H9 (cell line): ENCODE measurements around the gene SFXN5. TPM values are rescaled to one million over a fixed set of nuclear protein-coding genes. Genes with fewer than 3 reads are reported as not detected.
A peak's percentile ranks its signal among the peaks of the same experiment; 100 is the strongest.

Experiments
- DNase-seq: peaks from one replicate; pipeline ENCODE4 v3.0.0-alpha.2; 2017
- H2AFZ ChIP-seq: one replicate; pipeline ENCODE4 v1.6.1; 2013; ENCODE audit warnings: mild to moderate bottlenecking, low read length, control low read depth, moderate library complexity
- H2AK5ac ChIP-seq: 2 replicates; pipeline ENCODE4 v1.6.1; 2013; ENCODE audit warnings: low read length, control low read depth, mixed read lengths; ENCODE audit not compliant: insufficient read length
- H2BK120ac ChIP-seq: one replicate; pipeline ENCODE4 v1.6.1; 2013; ENCODE audit warnings: low read depth, mild to moderate bottlenecking, low read length, control low read depth, inconsistent platforms; ENCODE audit not compliant: poor library complexity, severe bottlenecking
- H2BK12ac ChIP-seq: 2 replicates; pipeline ENCODE4 v1.6.1; 2013; ENCODE audit warnings: low read length, control low read depth, mixed read lengths, low read depth; ENCODE audit not compliant: insufficient read length
- H2BK15ac ChIP-seq: 2 replicates; pipeline ENCODE4 v1.6.1; 2013; ENCODE audit warnings: low read depth, low read length, control low read depth
- H2BK20ac ChIP-seq: one replicate; pipeline ENCODE4 v1.6.1; 2013; ENCODE audit warnings: low read depth, mild to moderate bottlenecking, low read length, control low read depth, inconsistent platforms; ENCODE audit not compliant: poor library complexity, severe bottlenecking
- H2BK5ac ChIP-seq: 2 replicates; pipeline ENCODE4 v1.6.1; 2013; ENCODE audit warnings: low read length, control low read depth, mixed read lengths; ENCODE audit not compliant: insufficient read length
- H3K14ac ChIP-seq: 2 replicates; pipeline ENCODE4 v1.6.1; 2013; ENCODE audit warnings: low read length, control low read depth; ENCODE audit not compliant: insufficient read depth
- H3K18ac ChIP-seq: 2 replicates; pipeline ENCODE4 v1.6.1; 2013; ENCODE audit warnings: low read depth, mild to moderate bottlenecking, mixed read lengths, low read length, control low read depth; ENCODE audit not compliant: insufficient read length
- H3K23ac ChIP-seq: 2 replicates; pipeline ENCODE4 v1.6.1; 2013; ENCODE audit warnings: low read length, control low read depth, mixed read lengths, low read depth; ENCODE audit not compliant: insufficient read length
- H3K23me2 ChIP-seq: 2 replicates; pipeline ENCODE4 v1.6.1; 2013; ENCODE audit warnings: low read depth, mild to moderate bottlenecking, mixed read lengths, low read length, control low read depth; ENCODE audit not compliant: insufficient read length, poor library complexity, severe bottlenecking
- H3K27ac ChIP-seq: 2 replicates; pipeline ENCODE4 v1.5.1; 2013; ENCODE audit warnings: low read length, control low read depth, mixed read lengths, low read depth; ENCODE audit not compliant: insufficient read length
- H3K27me3 ChIP-seq: 2 replicates; pipeline ENCODE4 v1.6.1; 2013; ENCODE audit warnings: low read length, control low read depth, inconsistent platforms; ENCODE audit not compliant: insufficient read depth
- H3K4ac ChIP-seq: 2 replicates; pipeline ENCODE4 v1.6.1; 2013; ENCODE audit warnings: low read depth, mild to moderate bottlenecking, control low read depth, inconsistent platforms, low read length, moderate library complexity
- H3K4me1 ChIP-seq: 2 replicates; pipeline ENCODE4 v1.6.1; 2013; ENCODE audit warnings: low read length, control low read depth, inconsistent platforms; ENCODE audit not compliant: insufficient read depth
- H3K4me2 ChIP-seq: 2 replicates; pipeline ENCODE4 v1.6.1; 2013; ENCODE audit warnings: low read length, control low read depth, mixed read lengths; ENCODE audit not compliant: insufficient read length, insufficient read depth
- H3K56ac ChIP-seq: 2 replicates; pipeline ENCODE4 v1.6.1; 2013; ENCODE audit warnings: low read depth, mild to moderate bottlenecking, mixed read lengths, low read length, control low read depth; ENCODE audit not compliant: insufficient read length
- H3K79me1 ChIP-seq: 2 replicates; pipeline ENCODE4 v1.6.1; 2013; ENCODE audit warnings: low read depth, mild to moderate bottlenecking, moderate library complexity, low read length, control low read depth, inconsistent platforms; ENCODE audit not compliant: insufficient read depth, poor library complexity, severe bottlenecking
- H3K79me2 ChIP-seq: 2 replicates; pipeline ENCODE4 v1.6.1; 2013; ENCODE audit warnings: low read length, control low read depth, inconsistent platforms; ENCODE audit not compliant: insufficient read depth
- H3K9ac ChIP-seq: 2 replicates; pipeline ENCODE4 v1.6.1; 2013; ENCODE audit warnings: low read length, control low read depth, mixed read lengths; ENCODE audit not compliant: insufficient read length; ENCODE audit errors: extremely low read depth
- H3K9me3 ChIP-seq: one replicate; pipeline ENCODE4 v1.6.1; 2013; ENCODE audit warnings: low read depth, low read length, inconsistent platforms; ENCODE audit not compliant: control insufficient read depth
- H3T11ph ChIP-seq: one replicate; pipeline ENCODE4 v1.6.1; 2013; ENCODE audit warnings: mild to moderate bottlenecking, low read length, control low read depth, inconsistent platforms
- H4K20me1 ChIP-seq: one replicate; pipeline ENCODE4 v1.6.1; 2013; ENCODE audit not compliant: control insufficient read depth, insufficient read length, insufficient read depth
- H4K5ac ChIP-seq: 2 replicates; pipeline ENCODE4 v1.6.1; 2013; ENCODE audit warnings: low read depth, mild to moderate bottlenecking, mixed read lengths, low read length, control low read depth; ENCODE audit not compliant: insufficient read length
- H4K8ac ChIP-seq: replicated peaks from 2 replicates; pipeline ENCODE4 v1.6.1; 2013; ENCODE audit warnings: low read length, control low read depth, mixed read lengths, low read depth; ENCODE audit not compliant: insufficient read length
- H4K91ac ChIP-seq: 2 replicates; pipeline ENCODE4 v1.6.1; 2013; ENCODE audit warnings: low read depth, mild to moderate bottlenecking, moderate library complexity, mixed read lengths, low read length, control low read depth; ENCODE audit not compliant: insufficient read length
- H3K27ac Mint-ChIP-seq, 3 experiments: 2 replicates in 2 of 3; 3 replicates in 1 of 3; pipeline ENCODE4 v1.8.0; 2020 to 2021; ENCODE audit warnings: mixed read lengths in 3 of 3, mild to moderate bottlenecking in 1 of 3, moderate library complexity in 1 of 3
- H3K27me3 Mint-ChIP-seq: 2 replicates; pipeline ENCODE4 v1.8.0; 2021; ENCODE audit warnings: low read depth, mild to moderate bottlenecking, moderate library complexity, mixed read lengths
- H3K36me3 Mint-ChIP-seq, 3 experiments: 2 replicates in 2 of 3; 3 replicates in 1 of 3; pipeline ENCODE4 v1.8.0; 2020 to 2021; ENCODE audit warnings: low read depth in 3 of 3, mixed read lengths in 3 of 3; ENCODE audit not compliant: insufficient read depth in 1 of 3
- H3K4me1 Mint-ChIP-seq, 2 experiments: 2 replicates each; pipeline ENCODE4 v1.8.0; 2020; ENCODE audit warnings: mixed read lengths in 2 of 2
- H3K4me3 Mint-ChIP-seq, 2 experiments: 2 replicates in 1 of 2; 3 replicates in 1 of 2; pipeline ENCODE4 v1.8.0; 2020 to 2021; ENCODE audit warnings: mild to moderate bottlenecking in 2 of 2, mixed read lengths in 2 of 2, moderate library complexity in 1 of 2
- H3K9me3 Mint-ChIP-seq, 2 experiments: 2 replicates in 1 of 2; 3 replicates in 1 of 2; pipeline ENCODE4 v1.8.0; 2020; ENCODE audit warnings: mild to moderate bottlenecking in 2 of 2, mixed read lengths in 2 of 2, moderate library complexity in 1 of 2
- CTCF ChIP-seq: fragments of 200-600 bp; sonication (generic); conservative IDR thresholded peaks from 3 replicates; pipeline ENCODE4 v1.8.0; 2021; ENCODE audit warnings: antibody characterized with exemption, mild to moderate bottlenecking
- WGBS: extraction: QIAGEN DNeasy Blood & Tissue Kit; methylation state at CpG from one replicate; pipeline ENCODE4 v1.1.7; 2013; ENCODE audit warnings: missing lambda C conversion rate, low lambda C conversion rate, mixed read lengths; ENCODE audit not compliant: insufficient read length; ENCODE audit errors: extremely low coverage; 5-methylcytosine and 5-hydroxymethylcytosine counted together
- total RNA-seq: library from RNA; stranded (reverse); gene quantifications from 2 replicates; pipeline ENCODE4 v1.2.1, GENCODE V29; 2021

Gene SFXN5
- total RNA-seq, 1 experiment from 2014 or later: 30.9 TPM

DNA sequence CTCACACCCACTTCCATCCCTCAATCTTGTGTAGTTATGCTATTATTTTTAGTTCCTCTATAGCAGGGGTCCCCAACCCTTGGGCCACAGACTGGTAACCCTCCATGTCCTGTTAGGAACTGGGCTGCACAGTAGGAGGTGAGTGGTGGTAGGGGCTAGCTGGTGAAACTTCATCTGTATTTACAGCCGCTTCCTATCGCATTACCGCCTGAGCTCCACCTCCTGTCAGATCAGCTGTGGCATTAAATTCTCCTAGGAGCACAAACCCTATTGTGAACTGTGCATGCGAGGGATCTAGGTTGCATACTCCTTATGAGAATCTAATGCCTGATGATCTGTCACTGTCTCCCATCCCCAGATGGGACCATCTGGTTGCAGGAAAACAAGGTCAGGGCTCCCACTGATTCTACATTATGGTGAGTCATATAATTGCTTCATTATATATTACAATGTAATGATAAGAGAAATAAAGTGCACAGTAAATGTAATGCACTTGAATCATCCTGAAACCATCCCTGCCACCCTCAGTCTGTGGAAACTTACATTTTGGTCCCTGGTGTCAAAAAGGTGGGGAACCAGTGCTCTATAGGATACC lies 42.9 kb upstream of the SFXN5 start:
- H3K27ac Mint-ChIP-seq: no peak overlapping the region
- no CpG with 5 or more reads among the region's 4 CpGs for WGBS
- no peaks in the 10 kb centered on the region for H3K79me1 ChIP-seq

More for the DNA sequence above, 42.9 kb upstream of the SFXN5 start:
- Histone ChIP-seq H2AFZ (no peak overlapping the region), H3K56ac (no peak overlapping the region), H4K91ac (no peak overlapping the region), H2AK5ac (no peak overlapping the region), H2BK20ac (no peak overlapping the region), H4K20me1 (no peaks in the 10 kb centered on the region), H2BK12ac (no peak overlapping the region), H4K8ac (no peak overlapping the region), H2BK15ac (no peak overlapping the region), H3K9ac (no peak overlapping the region), H3K27me3 (no peaks in the 10 kb centered on the region), H3K79me2 (no peaks in the 10 kb centered on the region; the same call in 1 of the 2 replicates), H3K4ac (no peak overlapping the region), H3K23me2 (peaks cover 7% of the 10 kb centered on the region), H3K4me2 (peak overlapping the region; percentile 63), H2BK120ac (no peak overlapping the region), H2BK5ac (no peak overlapping the region), H3K18ac (no peak overlapping the region), H3T11ph (no peak overlapping the region), H3K23ac (no peak overlapping the region), H3K9me3 (no peaks in the 10 kb centered on the region), H3K27ac (no peak overlapping the region), H4K5ac (no peak overlapping the region), H3K14ac (no peak overlapping the region), H3K4me1 (no peaks in the 10 kb centered on the region; the same call in 1 of the 2 replicates)
- Mint-ChIP-seq H3K4me1 (peaks cover 15 to 23% of the 10 kb centered on the region in 2 experiments), H3K27me3 (peaks cover 30% of the 10 kb centered on the region), H3K36me3 (peaks cover 0 to 10% (median 7%) of the 10 kb centered on the region in 3 experiments; a peak in 2 of 7 replicates), H3K4me3 (peak overlapping the region; percentile 38 to 75), H3K9me3 (peaks cover 3 to 5% of the 10 kb centered on the region in 2 experiments; a peak in 1 of 5 replicates)
- DNase-seq: no peak
- no peak for TF ChIP-seq CTCF
